Measurements from ENCODE around the gene CADM4.
A peak's percentile ranks its signal among the peaks of the same experiment; 100 is the strongest.
"Not testable (repeated sequence)": the region's sequence is repeated elsewhere in the genome, so short reads cannot be mapped to it uniquely, and the experiment has no call there.

Gene CADM4

DNA sequence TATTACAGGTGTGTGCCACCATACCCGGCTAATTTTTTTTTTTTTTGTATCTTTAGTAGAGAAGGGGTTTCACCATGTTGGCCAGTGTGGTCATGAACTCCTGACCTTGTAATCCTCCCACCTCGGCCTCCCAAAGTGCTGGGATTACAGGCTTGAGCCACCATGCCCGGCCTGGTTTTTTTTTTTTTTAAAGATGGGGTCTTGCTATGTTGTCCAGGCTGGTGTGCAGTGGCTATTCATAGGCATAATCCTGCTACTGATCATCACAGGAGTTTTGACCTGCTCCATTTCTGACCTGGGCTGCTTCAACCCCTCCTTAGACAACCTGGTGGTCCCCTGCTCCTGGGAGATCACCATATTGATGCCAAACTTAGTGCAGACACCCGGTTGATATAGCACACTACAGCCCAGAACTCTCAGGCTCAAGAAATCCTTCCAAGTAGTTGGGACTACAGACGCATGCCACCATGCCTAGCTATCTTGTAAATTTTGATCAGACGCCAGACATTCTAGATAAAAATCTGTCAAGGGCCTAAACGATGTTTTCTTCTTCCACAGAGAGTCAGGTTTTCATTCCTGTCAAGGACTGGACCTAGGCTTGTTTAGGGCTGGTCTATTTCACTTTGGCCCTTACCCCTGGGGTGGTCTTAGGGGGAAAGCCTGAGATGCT, 20.8 kb upstream of the CADM4 start:
- no peaks in the 10 kb centered on the region for H3K4me1 ChIP-seq (ENCODE audit: control insufficient read depth, insufficient read depth, low read length)
- no peak overlapping the region for H3K9ac ChIP-seq (ENCODE audit: low read length)
- peaks cover 65% of the 10 kb centered on the region for H3K36me3 ChIP-seq (ENCODE audit: control insufficient read depth, insufficient read depth, low read length, severe bottlenecking)
- H3K27me3 ChIP-seq (replicated peaks; ENCODE audit: control insufficient read depth, insufficient read depth, low read length), result no peaks in the 10 kb centered on the region
- no peak for DNase-seq (ENCODE audit: low read depth)
- no peak overlapping the region for H3K4me3 ChIP-seq (ENCODE audit: low read length)
- no peaks in the 10 kb centered on the region for H3K9me3 ChIP-seq (ENCODE audit: control insufficient read depth, low read length)

DNA sequence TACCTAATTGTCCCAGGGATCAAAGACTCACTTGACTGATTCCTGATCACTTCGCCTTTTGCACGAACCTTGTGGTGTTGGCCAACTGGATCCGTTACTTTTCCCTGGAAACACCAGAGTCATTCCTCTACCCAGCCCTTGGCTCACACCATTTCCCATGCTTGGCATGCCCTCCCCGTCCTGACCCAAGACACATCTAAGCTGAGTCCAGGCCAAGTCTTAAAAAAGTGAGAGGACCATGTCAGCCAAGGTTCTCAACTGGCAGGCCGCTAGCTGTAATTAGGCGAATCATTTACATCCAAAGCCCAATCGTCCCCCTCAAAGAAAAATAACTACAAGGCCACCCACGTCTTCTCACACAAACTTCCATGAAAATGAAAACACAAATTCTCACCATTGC, 18.8 kb upstream of the CADM4 start:
- H3K9ac ChIP-seq (ENCODE audit: low read length), result no peak overlapping the region
- H3K36me3 ChIP-seq (ENCODE audit: control insufficient read depth, insufficient read depth, low read length, severe bottlenecking), result peaks cover 64% of the 10 kb centered on the region
- no peaks in the 10 kb centered on the region for H3K27me3 ChIP-seq (replicated peaks; ENCODE audit: control insufficient read depth, insufficient read depth, low read length)
- DNase-seq (ENCODE audit: low read depth), result no peak
- no peaks in the 10 kb centered on the region for H3K9me3 ChIP-seq (ENCODE audit: control insufficient read depth, low read length)
- H3K4me3 ChIP-seq (ENCODE audit: low read length), result no peak overlapping the region
- H3K4me1 ChIP-seq (ENCODE audit: control insufficient read depth, insufficient read depth, low read length), result no peaks in the 10 kb centered on the region

DNA sequence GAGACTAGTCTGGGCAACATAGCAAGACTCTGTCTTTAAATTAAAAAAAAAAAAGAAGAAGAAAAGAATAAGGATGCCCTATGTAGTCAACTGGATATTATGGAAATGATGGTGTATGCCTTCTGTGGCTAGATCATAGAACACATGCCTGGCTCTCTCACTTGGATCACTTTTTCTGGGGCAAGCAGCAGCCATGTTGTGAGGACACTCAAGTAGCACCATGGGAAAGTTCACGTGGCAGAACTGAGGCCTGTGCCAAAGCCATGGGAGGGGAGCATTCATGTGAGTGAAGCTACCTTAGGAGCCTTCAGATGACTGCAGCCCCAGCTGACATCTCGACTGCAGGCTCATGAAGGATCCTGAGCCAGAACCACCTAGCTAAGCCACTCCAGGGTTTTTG, 18.4 kb upstream of the CADM4 start:
- H3K27me3 ChIP-seq (replicated peaks; ENCODE audit: control insufficient read depth, insufficient read depth, low read length), result no peaks in the 10 kb centered on the region
- no peaks in the 10 kb centered on the region for H3K9me3 ChIP-seq (ENCODE audit: control insufficient read depth, low read length)
- H3K4me1 ChIP-seq (ENCODE audit: control insufficient read depth, insufficient read depth, low read length), result no peaks in the 10 kb centered on the region
- H3K9ac ChIP-seq (ENCODE audit: low read length), result no peak overlapping the region
- H3K36me3 ChIP-seq (ENCODE audit: control insufficient read depth, insufficient read depth, low read length, severe bottlenecking), result peaks cover 64% of the 10 kb centered on the region
- no peak for DNase-seq (ENCODE audit: low read depth)
- no peak overlapping the region for H3K4me3 ChIP-seq (ENCODE audit: low read length)

DNA sequence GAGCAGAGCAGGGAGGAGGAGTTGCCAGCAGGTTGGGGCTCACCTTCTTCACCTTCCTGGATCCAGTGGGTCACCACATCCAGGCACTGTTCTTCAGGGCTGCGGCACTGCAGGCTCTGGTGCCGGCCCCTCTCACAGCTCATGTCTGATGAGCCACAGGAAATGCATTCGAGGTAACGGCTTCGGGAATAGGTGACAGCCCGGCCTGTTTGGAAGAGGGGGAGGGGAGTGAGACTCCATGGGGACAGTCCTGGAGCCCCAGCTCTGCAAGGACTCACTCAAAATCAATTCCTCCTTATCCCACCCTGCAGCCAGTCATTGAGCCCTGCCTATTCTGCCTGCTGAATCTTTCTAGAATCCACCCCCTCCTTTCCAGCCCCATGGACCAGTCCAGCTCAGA, 16.8 kb upstream of the CADM4 start:
- no peaks in the 10 kb centered on the region for H3K4me1 ChIP-seq (ENCODE audit: control insufficient read depth, insufficient read depth, low read length)
- no peak overlapping the region for H3K4me3 ChIP-seq (ENCODE audit: low read length)
- no peaks in the 10 kb centered on the region for H3K9me3 ChIP-seq (ENCODE audit: control insufficient read depth, low read length)
- no peaks in the 10 kb centered on the region for H3K27me3 ChIP-seq (replicated peaks; ENCODE audit: control insufficient read depth, insufficient read depth, low read length)
- H3K36me3 ChIP-seq (ENCODE audit: control insufficient read depth, insufficient read depth, low read length, severe bottlenecking), result peaks cover 63% of the 10 kb centered on the region
- DNase-seq (ENCODE audit: low read depth), result no peak
- H3K9ac ChIP-seq (ENCODE audit: low read length), result no peak overlapping the region

DNA sequence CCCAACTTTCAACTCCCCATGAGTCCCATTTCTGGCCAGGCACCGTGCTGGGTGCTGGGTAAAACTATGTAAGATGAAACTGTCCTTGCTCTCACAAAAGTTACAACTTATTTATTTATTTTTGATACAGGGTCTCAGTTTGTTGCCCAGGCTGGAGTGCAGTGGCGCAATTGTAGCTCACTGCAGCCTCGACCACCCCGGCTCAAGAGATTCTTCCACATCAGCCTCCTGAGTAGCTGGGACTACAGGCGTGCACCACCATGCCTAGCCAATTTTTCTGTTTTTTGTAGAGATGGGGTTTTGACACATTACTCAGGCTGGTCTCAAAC, 12.9 kb upstream of the CADM4 start:
- Histone ChIP-seq H3K9me3 (ENCODE audit: control insufficient read depth, low read length) (no peaks in the 10 kb centered on the region), H3K4me3 (ENCODE audit: low read length) (no peak overlapping the region), H3K4me1 (ENCODE audit: control insufficient read depth, insufficient read depth, low read length) (no peaks in the 10 kb centered on the region), H3K36me3 (ENCODE audit: control insufficient read depth, insufficient read depth, low read length, severe bottlenecking) (peaks cover 64% of the 10 kb centered on the region), H3K27me3 (replicated peaks; ENCODE audit: control insufficient read depth, insufficient read depth, low read length) (no peaks in the 10 kb centered on the region), H3K9ac (ENCODE audit: low read length) (no peak overlapping the region)
- no peak for DNase-seq (ENCODE audit: low read depth)

DNA sequence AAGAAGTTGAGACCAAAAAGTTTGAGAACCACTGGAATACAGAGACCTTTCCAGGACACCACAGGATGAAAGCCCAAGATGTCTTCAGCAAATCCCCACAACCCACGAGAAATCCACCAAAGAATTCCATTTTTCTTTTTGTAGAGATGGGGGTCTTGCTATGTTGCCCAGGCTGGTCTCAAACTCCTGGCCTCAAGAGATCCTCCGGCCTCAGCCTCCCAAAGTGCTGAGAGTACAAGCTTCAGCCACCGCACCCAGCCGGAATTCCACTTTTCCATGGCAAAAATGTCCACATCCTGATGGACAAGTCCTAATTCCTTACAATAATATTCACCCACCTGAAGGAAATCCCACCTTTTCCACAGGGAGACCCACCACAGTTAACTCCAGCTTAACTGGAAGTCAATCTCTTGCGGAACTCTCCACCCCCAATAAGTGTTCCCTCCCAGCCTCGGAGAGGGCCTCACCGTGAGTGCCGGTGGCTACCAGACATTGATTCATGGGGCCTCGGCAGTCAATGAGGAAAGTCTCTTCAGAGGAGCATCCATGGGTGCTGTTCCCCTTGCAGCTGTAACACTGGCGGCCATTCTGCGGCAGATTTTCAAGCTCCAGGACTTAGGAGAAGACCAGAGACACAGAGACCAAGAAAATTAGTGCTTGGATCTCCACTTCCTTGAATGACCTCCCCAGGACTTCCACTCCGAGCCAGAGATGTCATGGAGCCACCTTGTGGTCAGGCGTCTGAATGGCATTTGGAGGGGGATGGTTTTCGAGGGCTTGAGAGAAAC, 12.3 kb upstream of the CADM4 start:
- Histone ChIP-seq H3K36me3 (ENCODE audit: control insufficient read depth, insufficient read depth, low read length, severe bottlenecking) (peaks cover 69% of the 10 kb centered on the region), H3K9me3 (ENCODE audit: control insufficient read depth, low read length) (no peaks in the 10 kb centered on the region), H3K27me3 (replicated peaks; ENCODE audit: control insufficient read depth, insufficient read depth, low read length) (no peaks in the 10 kb centered on the region), H3K9ac (ENCODE audit: low read length) (peak overlapping the region; percentile 49), H3K4me3 (ENCODE audit: low read length) (peak overlapping the region; percentile 48), H3K4me1 (ENCODE audit: control insufficient read depth, insufficient read depth, low read length) (no peaks in the 10 kb centered on the region)
- peak; percentile 76 for DNase-seq (ENCODE audit: low read depth)

DNA sequence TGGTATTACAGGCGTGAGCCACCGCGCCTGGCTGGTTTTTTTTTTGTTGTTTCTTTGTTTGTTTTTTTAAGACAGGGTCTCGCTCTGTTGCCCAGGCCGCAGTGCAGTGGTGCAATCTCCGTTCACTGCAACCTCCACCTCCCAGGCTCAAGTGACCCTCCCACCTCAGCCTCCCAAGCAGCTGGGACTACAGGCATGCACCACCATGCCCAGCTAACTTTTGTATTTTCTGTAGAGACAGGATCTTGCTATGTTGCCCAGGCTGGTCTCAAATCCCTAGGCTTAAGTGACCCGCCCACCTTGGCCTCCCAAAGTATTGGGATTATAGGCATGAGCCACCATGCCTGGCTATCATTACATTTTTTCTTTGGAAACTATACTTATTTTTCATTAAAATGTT, 10.6 kb upstream of the CADM4 start:
- not testable (repeated sequence) for H3K4me1 ChIP-seq (ENCODE audit: control insufficient read depth, insufficient read depth, low read length); H3K27me3 ChIP-seq (replicated peaks; ENCODE audit: control insufficient read depth, insufficient read depth, low read length); H3K4me3 ChIP-seq (ENCODE audit: low read length); H3K9ac ChIP-seq (ENCODE audit: low read length); H3K9me3 ChIP-seq (ENCODE audit: control insufficient read depth, low read length); DNase-seq (ENCODE audit: low read depth)
- peaks cover 55% of the 10 kb centered on the region for H3K36me3 ChIP-seq (ENCODE audit: control insufficient read depth, insufficient read depth, low read length, severe bottlenecking)

DNA sequence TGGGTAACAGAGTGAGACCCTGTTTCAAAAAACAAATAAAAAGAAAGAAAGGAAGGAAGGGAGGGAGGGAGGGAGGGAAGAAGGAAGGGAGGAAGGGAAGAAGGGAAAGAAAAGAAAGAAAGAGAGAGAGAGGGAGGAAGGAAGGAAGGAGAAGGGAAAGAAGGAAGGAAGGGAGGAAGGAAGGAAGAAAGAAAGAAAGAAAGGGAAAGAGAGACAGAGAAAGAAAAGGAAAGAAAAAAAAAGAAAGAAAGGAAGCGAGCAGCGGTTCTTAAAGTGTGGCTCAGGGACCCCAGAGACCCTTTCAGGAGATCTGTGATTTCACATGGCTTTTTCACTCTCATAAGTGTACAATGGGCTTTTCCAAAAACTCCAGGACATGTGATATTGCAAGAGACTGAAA, 9.9 kb upstream of the CADM4 start:
- H3K36me3 ChIP-seq (ENCODE audit: control insufficient read depth, insufficient read depth, low read length, severe bottlenecking), result peaks cover 48% of the 10 kb centered on the region
- no peak overlapping the region for H3K4me3 ChIP-seq (ENCODE audit: low read length)
- no peaks in the 10 kb centered on the region for H3K27me3 ChIP-seq (replicated peaks; ENCODE audit: control insufficient read depth, insufficient read depth, low read length)
- no peaks in the 10 kb centered on the region for H3K9me3 ChIP-seq (ENCODE audit: control insufficient read depth, low read length)
- DNase-seq (ENCODE audit: low read depth), result no peak
- no peak overlapping the region for H3K9ac ChIP-seq (ENCODE audit: low read length)
- H3K4me1 ChIP-seq (ENCODE audit: control insufficient read depth, insufficient read depth, low read length), result no peaks in the 10 kb centered on the region

DNA sequence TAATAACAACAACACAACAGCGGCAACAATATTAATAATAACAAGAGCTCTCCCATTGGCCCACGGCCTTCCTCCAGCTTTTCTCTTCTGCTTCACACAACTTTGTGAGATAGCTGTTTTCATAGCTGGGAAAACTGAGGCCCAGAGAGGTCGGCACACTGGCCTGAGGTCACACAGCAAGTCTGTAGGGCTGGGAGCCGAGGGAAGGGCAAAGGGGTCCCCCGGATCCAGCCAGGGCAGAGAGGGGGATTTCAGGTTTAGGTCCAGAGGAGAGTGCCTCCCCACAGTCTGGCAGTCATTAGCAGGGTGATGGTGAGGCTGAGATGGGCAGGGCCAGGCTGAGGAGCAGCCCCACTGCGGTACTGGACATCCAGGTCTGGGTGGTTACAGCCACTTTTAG, 9.0 kb upstream of the CADM4 start:
- peaks cover 41% of the 10 kb centered on the region for H3K36me3 ChIP-seq (ENCODE audit: control insufficient read depth, insufficient read depth, low read length, severe bottlenecking)
- no peak overlapping the region for H3K4me3 ChIP-seq (ENCODE audit: low read length)
- H3K4me1 ChIP-seq (ENCODE audit: control insufficient read depth, insufficient read depth, low read length), result no peaks in the 10 kb centered on the region
- no peak for DNase-seq (ENCODE audit: low read depth)
- no peak overlapping the region for H3K9ac ChIP-seq (ENCODE audit: low read length)
- H3K9me3 ChIP-seq (ENCODE audit: control insufficient read depth, low read length), result no peaks in the 10 kb centered on the region
- H3K27me3 ChIP-seq (replicated peaks; ENCODE audit: control insufficient read depth, insufficient read depth, low read length), result no peaks in the 10 kb centered on the region

DNA sequence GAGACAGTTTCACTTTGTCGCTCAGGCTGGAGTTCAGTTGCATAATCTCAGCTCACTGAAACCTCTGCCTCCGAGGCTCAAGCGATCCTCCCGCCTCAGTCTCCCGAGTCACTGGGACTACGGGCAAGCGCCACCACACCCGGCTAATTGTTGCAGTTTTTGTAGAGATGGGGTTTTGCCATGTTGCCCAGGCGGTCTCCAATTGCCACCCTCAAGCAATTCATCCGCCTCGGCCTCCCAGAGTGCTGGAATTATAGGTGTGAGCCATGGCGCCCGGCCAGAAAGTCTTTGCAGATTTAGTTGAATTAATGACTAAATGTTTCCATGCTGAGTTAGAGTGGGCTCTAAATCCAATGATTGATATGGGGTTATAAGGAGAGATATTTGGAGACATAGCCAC, 4.5 kb upstream of the CADM4 start:
- no peak overlapping the region for H3K4me3 ChIP-seq (ENCODE audit: low read length)
- peaks cover 4% of the 10 kb centered on the region for H3K4me1 ChIP-seq (ENCODE audit: control insufficient read depth, insufficient read depth, low read length)
- no peaks in the 10 kb centered on the region for H3K9me3 ChIP-seq (ENCODE audit: control insufficient read depth, low read length)
- H3K9ac ChIP-seq (ENCODE audit: low read length), result no peak overlapping the region
- no peak for DNase-seq (ENCODE audit: low read depth)
- peaks cover 8% of the 10 kb centered on the region for H3K27me3 ChIP-seq (replicated peaks; ENCODE audit: control insufficient read depth, insufficient read depth, low read length)
- H3K36me3 ChIP-seq (ENCODE audit: control insufficient read depth, insufficient read depth, low read length, severe bottlenecking), result peaks cover 20% of the 10 kb centered on the region

DNA sequence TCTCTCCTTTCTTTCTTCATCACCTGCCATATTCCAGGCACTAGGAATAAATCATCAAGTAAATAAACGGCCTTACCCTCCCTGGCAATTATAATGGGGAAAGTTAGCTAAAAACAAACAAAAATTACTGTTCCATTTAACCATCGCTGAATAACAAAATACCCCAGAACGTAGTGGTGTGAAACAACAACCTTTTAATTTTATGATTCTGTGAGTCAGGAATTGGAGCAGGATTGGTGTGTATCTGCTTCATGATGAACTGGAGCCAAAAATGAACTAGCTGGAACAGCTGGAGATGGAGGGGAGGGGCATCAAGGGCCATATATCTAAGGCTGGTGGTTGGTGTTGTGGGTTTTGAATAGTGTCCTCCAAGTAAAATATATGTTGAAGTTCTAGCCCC, 3.7 kb upstream of the CADM4 start:
- Histone ChIP-seq H3K27me3 (replicated peaks; ENCODE audit: control insufficient read depth, insufficient read depth, low read length) (peaks cover 16% of the 10 kb centered on the region), H3K4me3 (ENCODE audit: low read length) (no peak overlapping the region), H3K9me3 (ENCODE audit: control insufficient read depth, low read length) (no peaks in the 10 kb centered on the region), H3K9ac (ENCODE audit: low read length) (no peak overlapping the region), H3K4me1 (ENCODE audit: control insufficient read depth, insufficient read depth, low read length) (peaks cover 4% of the 10 kb centered on the region), H3K36me3 (ENCODE audit: control insufficient read depth, insufficient read depth, low read length, severe bottlenecking) (peaks cover 12% of the 10 kb centered on the region)
- no peak for DNase-seq (ENCODE audit: low read depth)

DNA sequence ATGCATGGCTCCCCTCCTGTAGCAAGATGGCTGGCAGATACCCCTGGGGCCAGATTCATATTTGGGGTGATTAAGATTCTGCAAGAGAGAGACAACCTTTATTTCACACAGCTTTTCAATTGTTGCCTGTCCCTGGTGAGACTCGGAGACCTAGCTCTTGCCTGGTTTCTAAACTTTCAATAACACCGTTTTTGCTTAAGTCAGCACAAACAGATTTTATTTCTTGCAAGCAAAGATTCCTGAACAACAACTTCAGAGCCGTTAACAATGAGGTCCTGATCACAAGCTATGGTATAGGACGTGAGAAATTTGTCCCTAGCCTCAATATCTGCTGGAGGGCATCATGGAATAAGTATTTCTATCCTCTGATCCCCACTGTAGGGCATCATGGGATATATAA, 2.9 kb upstream of the CADM4 start:
- H3K27me3 ChIP-seq (replicated peaks; ENCODE audit: control insufficient read depth, insufficient read depth, low read length), result peaks cover 19% of the 10 kb centered on the region
- no peaks in the 10 kb centered on the region for H3K9me3 ChIP-seq (ENCODE audit: control insufficient read depth, low read length)
- H3K4me1 ChIP-seq (ENCODE audit: control insufficient read depth, insufficient read depth, low read length), result peaks cover 4% of the 10 kb centered on the region
- no peak overlapping the region for H3K4me3 ChIP-seq (ENCODE audit: low read length)
- H3K9ac ChIP-seq (ENCODE audit: low read length), result no peak overlapping the region
- DNase-seq (ENCODE audit: low read depth), result no peak
- H3K36me3 ChIP-seq (ENCODE audit: control insufficient read depth, insufficient read depth, low read length, severe bottlenecking), result peaks cover 5% of the 10 kb centered on the region

Measured in adipocyte (in vitro differentiated cells).